ENCODE results near the gene MBD3L5. TPM values are rescaled to one million over a fixed set of nuclear protein-coding genes. Genes with fewer than 3 reads are reported as not detected.
"Not testable (repeated sequence)": the region's sequence is repeated elsewhere in the genome, so short reads cannot be mapped to it uniquely, and the experiment has no call there.

MBD3L5 gene
- total RNA-seq, 1 donor from 2014 or later: not detected

DNA sequence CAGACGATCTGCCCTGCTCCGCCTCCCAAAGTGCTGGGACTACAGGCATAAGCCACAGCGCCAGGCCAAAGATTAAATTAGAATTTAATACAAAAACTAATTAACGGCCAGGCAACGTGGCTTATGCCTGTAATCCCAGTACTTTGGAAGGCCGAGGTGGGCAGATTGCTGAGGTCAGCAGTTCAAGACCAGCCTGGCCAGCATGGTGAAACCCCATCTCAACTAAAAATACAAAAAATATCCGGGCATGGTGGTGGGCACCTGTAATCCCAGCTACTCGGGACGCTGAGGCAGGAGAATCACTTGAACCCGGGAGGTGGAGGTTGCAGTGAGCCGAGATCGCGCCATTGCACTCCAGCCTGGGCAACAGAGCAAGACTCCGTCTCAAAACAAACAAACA, 25.3 kb downstream of the MBD3L5 start:
- not testable (repeated sequence) for H3K36me3 Mint-ChIP-seq (ENCODE audit: low read depth, unreplicated experiment); H3K9me3 Mint-ChIP-seq (ENCODE audit: unreplicated experiment); DNase-seq (ENCODE audit: low spot score); H3K4me3 Mint-ChIP-seq (ENCODE audit: unreplicated experiment); H3K27me3 Mint-ChIP-seq (ENCODE audit: unreplicated experiment); H3K4me1 Mint-ChIP-seq (ENCODE audit: unreplicated experiment); H3K27ac Mint-ChIP-seq (ENCODE audit: unreplicated experiment)

DNA sequence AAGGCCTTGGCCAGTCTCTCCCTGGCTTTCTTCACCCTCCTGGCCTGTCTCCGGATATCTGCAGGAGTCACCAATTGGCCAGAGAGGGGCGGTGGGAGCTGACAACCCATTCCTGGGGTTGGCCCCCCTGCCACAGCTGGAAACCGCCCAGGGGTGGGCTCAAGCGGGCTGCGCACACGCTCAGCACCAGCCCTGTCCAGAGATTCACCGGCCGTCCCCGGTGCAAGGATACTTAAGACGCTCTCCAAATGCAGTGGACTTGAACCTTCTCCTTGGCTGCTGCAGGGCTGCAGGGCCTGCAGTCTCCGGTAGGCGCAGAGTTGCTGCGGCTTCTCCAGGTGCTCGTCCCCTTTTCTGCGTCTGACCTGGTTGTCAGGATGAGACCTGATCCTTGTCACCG, 26.0 kb downstream of the MBD3L5 start:
- not testable (repeated sequence) for H3K36me3 Mint-ChIP-seq (ENCODE audit: low read depth, unreplicated experiment); H3K27ac Mint-ChIP-seq (ENCODE audit: unreplicated experiment); H3K9me3 Mint-ChIP-seq (ENCODE audit: unreplicated experiment); H3K27me3 Mint-ChIP-seq (ENCODE audit: unreplicated experiment); H3K4me3 Mint-ChIP-seq (ENCODE audit: unreplicated experiment); H3K4me1 Mint-ChIP-seq (ENCODE audit: unreplicated experiment); DNase-seq (ENCODE audit: low spot score)

DNA sequence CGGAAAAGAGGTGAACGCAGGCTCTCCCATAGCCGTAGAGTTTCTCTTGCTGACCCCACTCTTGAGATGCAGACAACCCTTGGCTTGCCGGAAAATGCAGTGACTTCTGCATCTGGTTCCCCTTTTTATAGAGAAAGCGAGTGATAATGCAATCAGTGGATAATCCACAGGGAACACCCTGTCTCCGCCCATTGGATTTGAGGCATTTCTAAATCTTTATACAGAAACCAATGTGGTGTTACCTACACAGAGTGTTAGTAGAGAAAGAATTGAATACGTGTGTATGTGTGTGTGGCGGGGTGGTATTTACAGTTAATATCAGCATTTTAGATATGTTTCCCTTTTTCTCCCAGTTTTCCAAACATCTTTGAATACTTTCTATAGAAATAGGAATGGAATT, 28.2 kb downstream of the MBD3L5 start, which contains the start of gene MBD3L3:
Gene MBD3L3 (minus strand): TSS at position 101 of the 400 bp plus-strand sequence. CDS start 71 bp downstream, at position 30.
- not testable (repeated sequence) for H3K27ac Mint-ChIP-seq (ENCODE audit: unreplicated experiment); H3K36me3 Mint-ChIP-seq (ENCODE audit: low read depth, unreplicated experiment); H3K27me3 Mint-ChIP-seq (ENCODE audit: unreplicated experiment); DNase-seq (ENCODE audit: low spot score); H3K9me3 Mint-ChIP-seq (ENCODE audit: unreplicated experiment); H3K4me3 Mint-ChIP-seq (ENCODE audit: unreplicated experiment); H3K4me1 Mint-ChIP-seq (ENCODE audit: unreplicated experiment)

DNA sequence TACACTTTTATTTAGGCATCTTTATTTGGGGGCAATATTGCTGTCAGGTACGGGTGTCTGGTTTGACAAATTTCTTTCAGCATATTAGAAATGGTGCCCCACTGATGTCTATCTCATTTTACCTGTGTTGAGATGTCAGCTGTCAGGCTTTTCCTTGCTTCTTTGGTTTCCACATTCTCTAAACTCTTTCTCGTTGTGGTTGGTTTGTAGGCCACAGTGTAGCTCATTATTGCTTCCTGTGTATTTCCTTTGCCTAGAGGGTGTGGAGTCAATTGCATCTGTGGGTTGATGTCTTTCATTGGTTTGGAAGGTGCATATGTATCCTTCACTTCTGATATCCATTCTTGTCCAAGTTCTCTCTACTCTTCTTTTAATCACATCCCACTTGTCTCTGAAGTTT, 29.6 kb downstream of the MBD3L5 start:
- not testable (repeated sequence) for H3K9me3 Mint-ChIP-seq (ENCODE audit: unreplicated experiment); H3K27ac Mint-ChIP-seq (ENCODE audit: unreplicated experiment); H3K4me1 Mint-ChIP-seq (ENCODE audit: unreplicated experiment); H3K4me3 Mint-ChIP-seq (ENCODE audit: unreplicated experiment); H3K36me3 Mint-ChIP-seq (ENCODE audit: low read depth, unreplicated experiment); H3K27me3 Mint-ChIP-seq (ENCODE audit: unreplicated experiment); DNase-seq (ENCODE audit: low spot score)

DNA sequence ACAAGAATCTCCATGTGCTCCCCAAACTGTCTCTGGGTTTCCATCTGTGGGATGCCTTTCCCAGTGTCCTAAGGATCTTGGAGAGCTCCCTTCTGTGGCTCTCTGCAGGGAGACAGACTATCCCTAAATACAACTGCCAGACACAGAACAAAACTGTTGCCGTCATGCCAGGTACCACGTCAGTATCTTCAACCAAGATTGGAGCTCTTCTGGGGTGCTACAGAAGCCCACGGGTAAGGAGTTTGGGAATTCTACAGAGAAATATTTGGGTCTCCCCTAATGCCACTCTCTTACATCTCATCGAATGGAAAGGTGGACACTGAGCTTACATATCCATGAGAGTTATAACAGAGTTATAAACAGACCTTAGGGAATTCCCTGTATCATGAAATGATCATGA, 33.0 kb downstream of the MBD3L5 start:
- Mint-ChIP-seq H3K36me3 (ENCODE audit: low read depth, unreplicated experiment) (peaks cover 4% of the 10 kb centered on the region), H3K27me3 (ENCODE audit: unreplicated experiment) (no peaks in the 10 kb centered on the region), H3K27ac (ENCODE audit: unreplicated experiment) (no peak overlapping the region), H3K4me1 (ENCODE audit: unreplicated experiment) (no peaks in the 10 kb centered on the region), H3K9me3 (ENCODE audit: unreplicated experiment) (peaks cover 3% of the 10 kb centered on the region), H3K4me3 (ENCODE audit: unreplicated experiment) (no peak overlapping the region)
- TF ChIP-seq, protein P1, sequence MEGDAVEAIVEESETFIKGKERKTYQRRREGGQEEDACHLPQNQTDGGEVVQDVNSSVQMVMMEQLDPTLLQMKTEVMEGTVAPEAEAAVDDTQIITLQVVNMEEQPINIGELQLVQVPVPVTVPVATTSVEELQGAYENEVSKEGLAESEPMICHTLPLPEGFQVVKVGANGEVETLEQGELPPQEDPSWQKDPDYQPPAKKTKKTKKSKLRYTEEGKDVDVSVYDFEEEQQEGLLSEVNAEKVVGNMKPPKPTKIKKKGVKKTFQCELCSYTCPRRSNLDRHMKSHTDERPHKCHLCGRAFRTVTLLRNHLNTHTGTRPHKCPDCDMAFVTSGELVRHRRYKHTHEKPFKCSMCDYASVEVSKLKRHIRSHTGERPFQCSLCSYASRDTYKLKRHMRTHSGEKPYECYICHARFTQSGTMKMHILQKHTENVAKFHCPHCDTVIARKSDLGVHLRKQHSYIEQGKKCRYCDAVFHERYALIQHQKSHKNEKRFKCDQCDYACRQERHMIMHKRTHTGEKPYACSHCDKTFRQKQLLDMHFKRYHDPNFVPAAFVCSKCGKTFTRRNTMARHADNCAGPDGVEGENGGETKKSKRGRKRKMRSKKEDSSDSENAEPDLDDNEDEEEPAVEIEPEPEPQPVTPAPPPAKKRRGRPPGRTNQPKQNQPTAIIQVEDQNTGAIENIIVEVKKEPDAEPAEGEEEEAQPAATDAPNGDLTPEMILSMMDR (IDR thresholded peaks at IDR 0.05; ENCODE audit: unreplicated experiment): no peak
- DNase-seq (ENCODE audit: low spot score): no peak

DNA sequence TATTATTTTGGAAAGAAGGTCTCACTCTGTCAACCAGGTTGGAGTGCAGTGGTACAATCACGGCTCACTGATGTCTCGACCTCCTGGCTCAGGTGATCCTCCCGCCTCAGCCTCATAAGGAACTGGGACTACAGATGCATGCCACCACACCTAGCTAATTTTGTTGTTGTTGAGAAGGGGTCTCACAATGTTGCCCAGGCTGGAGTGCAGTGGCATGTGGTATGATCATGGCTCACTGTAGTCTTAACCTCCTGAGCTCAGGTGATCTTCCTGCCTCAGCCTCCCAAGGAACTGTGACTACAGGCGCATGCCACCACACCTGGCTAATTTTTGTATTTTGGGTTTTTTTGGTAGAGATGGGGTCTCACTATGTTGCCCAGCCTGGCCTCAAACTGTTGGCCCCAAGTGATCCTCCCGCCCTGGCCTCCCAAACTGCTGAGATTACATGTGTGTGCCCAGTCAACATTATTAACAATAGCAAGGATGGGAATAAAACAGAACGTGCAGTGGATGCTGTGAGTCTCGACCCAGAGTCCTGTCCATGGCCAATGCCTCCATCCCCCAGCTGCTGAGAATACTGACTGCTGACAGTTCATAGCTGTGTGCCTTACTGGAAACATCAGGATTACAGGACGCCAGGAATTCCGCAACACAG, 33.5 kb downstream of the MBD3L5 start:
- peaks cover 4% of the 10 kb centered on the region for H3K36me3 Mint-ChIP-seq (ENCODE audit: low read depth, unreplicated experiment)
- TF ChIP-seq, protein P1 (IDR thresholded peaks at IDR 0.05; ENCODE audit: unreplicated experiment): no peak
- no peak for DNase-seq (ENCODE audit: low spot score)
- peaks cover 3% of the 10 kb centered on the region for H3K9me3 Mint-ChIP-seq (ENCODE audit: unreplicated experiment)
- H3K27ac Mint-ChIP-seq (ENCODE audit: unreplicated experiment): no peak overlapping the region
- no peaks in the 10 kb centered on the region for H3K27me3 Mint-ChIP-seq (ENCODE audit: unreplicated experiment)
- H3K4me3 Mint-ChIP-seq (ENCODE audit: unreplicated experiment): no peak overlapping the region
- peaks cover 1% of the 10 kb centered on the region for H3K4me1 Mint-ChIP-seq (ENCODE audit: unreplicated experiment)

DNA sequence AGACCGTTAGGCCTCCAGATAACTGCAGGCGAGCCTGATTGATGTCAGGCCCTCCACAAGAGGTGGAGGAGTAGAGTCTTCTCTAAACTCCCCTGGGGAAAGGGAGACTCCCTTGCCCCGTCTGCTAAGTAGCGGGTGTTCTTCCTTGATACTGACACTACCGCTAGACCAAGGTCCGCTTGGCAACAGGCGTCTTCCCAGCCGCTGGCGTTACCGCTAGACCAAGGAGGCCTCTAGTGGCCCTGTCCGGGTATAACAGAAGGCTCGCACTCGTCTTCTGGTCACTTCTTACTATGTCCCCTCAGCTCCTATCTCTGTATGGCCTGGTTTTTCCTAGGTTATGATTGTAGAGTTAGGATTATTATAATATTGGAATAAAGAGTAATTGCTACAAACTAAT, 36.7 kb downstream of the MBD3L5 start:
- DNase-seq (ENCODE audit: low spot score); H3K4me3 Mint-ChIP-seq (ENCODE audit: unreplicated experiment); H3K4me1 Mint-ChIP-seq (ENCODE audit: unreplicated experiment); H3K9me3 Mint-ChIP-seq (ENCODE audit: unreplicated experiment); H3K27me3 Mint-ChIP-seq (ENCODE audit: unreplicated experiment); H3K27ac Mint-ChIP-seq (ENCODE audit: unreplicated experiment); H3K36me3 Mint-ChIP-seq (ENCODE audit: low read depth, unreplicated experiment): not testable (repeated sequence)
